GM23338 (cell line): ENCODE data around the gene SUN2. TPM values are rescaled to one million over a fixed set of nuclear protein-coding genes. Genes with fewer than 3 reads are reported as not detected.

Experiments used
- ATAC-seq: fragments of 200-7000 bp; cut with Tn5 transposase; 3 replicates; pipeline ENCODE4 v1.9.1; 2020
- DNase-seq: peaks from one replicate; pipeline ENCODE4 v3.0.0-alpha.2; 2015; ENCODE audit warnings: low spot score
- H2AFZ ChIP-seq: fragments of 200-600 bp; sonication (generic); 2 replicates; pipeline ENCODE4 v1.8.0; 2016; ENCODE audit warnings: antibody characterized with exemption, mild to moderate bottlenecking, moderate library complexity
- H3F3A ChIP-seq: fragments of 200-600 bp; sonication (generic); replicated peaks from 2 replicates; pipeline ENCODE4 v1.8.0; 2017; ENCODE audit warnings: antibody characterized with exemption, mixed run types, low read depth
- H3K27ac ChIP-seq: fragments of 200-600 bp; sonication (generic); 2 replicates; pipeline ENCODE4 v1.6.1; 2016; ENCODE audit warnings: low read depth
- H3K27me3 ChIP-seq: fragments of 200-600 bp; sonication (generic); 2 replicates; pipeline ENCODE4 v1.8.0; 2016; ENCODE audit warnings: mild to moderate bottlenecking, mixed run types, moderate library complexity; ENCODE audit not compliant: insufficient read depth
- H3K36me3 ChIP-seq: fragments of 200-600 bp; sonication (generic); 2 replicates; pipeline ENCODE4 v1.8.0; 2016; ENCODE audit warnings: mild to moderate bottlenecking; ENCODE audit not compliant: insufficient read depth
- H3K4me1 ChIP-seq: fragments of 200-600 bp; sonication (generic); 2 replicates; pipeline ENCODE4 v1.8.0; 2016; ENCODE audit warnings: mild to moderate bottlenecking, moderate library complexity; ENCODE audit not compliant: insufficient read depth
- H3K4me2 ChIP-seq: fragments of 200-600 bp; sonication (generic); 2 replicates; pipeline ENCODE4 v1.7.1; 2017; ENCODE audit warnings: mixed run types
- H3K4me3 ChIP-seq: fragments of 200-600 bp; sonication (generic); 2 replicates; pipeline ENCODE4 v1.6.1; 2016; ENCODE audit warnings: mixed run types
- H3K79me2 ChIP-seq: fragments of 200-600 bp; sonication (generic); replicated peaks from 2 replicates; pipeline ENCODE4 v1.8.0; 2017; ENCODE audit warnings: mild to moderate bottlenecking; ENCODE audit not compliant: insufficient read depth
- H3K9me2 ChIP-seq: fragments of 200-600 bp; sonication (generic); 2 replicates; pipeline ENCODE4 v1.8.0; 2017; ENCODE audit not compliant: insufficient read depth
- H4K20me1 ChIP-seq: fragments of 200-600 bp; sonication (generic); replicated peaks from 2 replicates; pipeline ENCODE4 v1.8.0; 2017; ENCODE audit warnings: mild to moderate bottlenecking; ENCODE audit not compliant: insufficient read depth
- H3K27ac Mint-ChIP-seq: 2 replicates; pipeline ENCODE4 v1.8.0; 2020; ENCODE audit warnings: inconsistent platforms, mild to moderate bottlenecking, moderate library complexity, mixed read lengths
- H3K27me3 Mint-ChIP-seq: 3 replicates; pipeline ENCODE4 v1.8.0; 2022; ENCODE audit warnings: low read depth, mild to moderate bottlenecking, moderate library complexity, mixed read lengths, inconsistent platforms; ENCODE audit not compliant: insufficient read depth, poor library complexity
- H3K36me3 Mint-ChIP-seq: 3 replicates; pipeline ENCODE4 v1.8.0; 2021; ENCODE audit warnings: low read depth, mild to moderate bottlenecking, inconsistent platforms, moderate library complexity, mixed read lengths
- H3K4me1 Mint-ChIP-seq: 3 replicates; pipeline ENCODE4 v1.8.0; 2020; ENCODE audit warnings: mild to moderate bottlenecking, inconsistent platforms, mixed read lengths
- H3K4me3 Mint-ChIP-seq: 3 replicates; pipeline ENCODE4 v1.8.0; 2021; ENCODE audit warnings: moderate library complexity, mild to moderate bottlenecking, inconsistent platforms, mixed read lengths
- H3K9me3 Mint-ChIP-seq: 3 replicates; pipeline ENCODE4 v1.8.0; 2020; ENCODE audit warnings: moderate library complexity, mild to moderate bottlenecking, inconsistent platforms, mixed read lengths
- CREB1 ChIP-seq: fragments of 250-450 bp; sonication (Bioruptor Pico); IDR thresholded peaks from 2 replicates; pipeline ENCODE4 v1.5.0; 2020; ENCODE audit warnings: low read depth, mild to moderate bottlenecking, moderate library complexity
- EZH2phosphoT487 ChIP-seq: fragments of 200-600 bp; sonication (generic); IDR thresholded peaks from one replicate; pipeline ENCODE4 v1.8.1; 2018; ENCODE audit warnings: antibody characterized with exemption; ENCODE audit not compliant: unreplicated experiment
- JUNB ChIP-seq: IDR thresholded peaks from one replicate; pipeline ENCODE4 v1.6.1; 2016; ENCODE audit warnings: antibody characterized with exemption; ENCODE audit not compliant: unreplicated experiment
- NANOG ChIP-seq: IDR thresholded peaks from 2 replicates; pipeline ENCODE4 v1.6.1; 2016; ENCODE audit warnings: antibody characterized with exemption, borderline replicate concordance
- POLR2AphosphoS5 ChIP-seq: IDR thresholded peaks from 2 replicates; pipeline ENCODE4 v1.6.1; 2016; ENCODE audit warnings: antibody characterized with exemption, low read depth
- STAT1 ChIP-seq: IDR thresholded peaks from one replicate; pipeline ENCODE4 v1.6.1; 2016; ENCODE audit warnings: antibody characterized with exemption; ENCODE audit not compliant: unreplicated experiment
- ZNF114 ChIP-seq: fragments of 250-450 bp; sonication (Bioruptor Pico); IDR thresholded peaks from 2 replicates; pipeline ENCODE4 v1.5.0; 2020; ENCODE audit warnings: mild to moderate bottlenecking, moderate library complexity
- polyA plus RNA-seq: library from polyadenylated mRNA; unstranded; fragments of >200 nt; fragmentation: Nextera tagmentation; extraction: Ambion mirVana; gene quantifications from 2 replicates; pipeline ENCODE4 v1.2.1, GENCODE V29; 2016
- total RNA-seq: library from RNA; depleted of rRNA; stranded (reverse); fragments of >200 nt; shearing (Covaris generic); gene quantifications from 2 replicates; pipeline ENCODE4 v1.2.3, GENCODE V29; 2014
- TF ChIP-seq, protein P1 (sequence below): IDR thresholded peaks from 2 replicates; pipeline ENCODE4 v1.6.1; 2016; ENCODE audit warnings: antibody characterized with exemption
- TF ChIP-seq, protein P2 (sequence below): IDR thresholded peaks from one replicate; pipeline ENCODE4 v1.6.1; 2018; ENCODE audit warnings: antibody characterized with exemption; ENCODE audit not compliant: unreplicated experiment
- TF ChIP-seq, protein P3 (sequence below), 2 experiments: fragments of 200-600 bp in 1 of 2; sonication (generic) in 1 of 2; conservative IDR thresholded peaks; 2 replicates each; pipeline versions ENCODE4 v1.5.1 to v1.6.1; 2016 to 2017; ENCODE audit warnings: antibody characterized with exemption in 2 of 2, low read depth in 2 of 2, mild to moderate bottlenecking in 2 of 2, moderate library complexity in 1 of 2

SUN2 gene
- total and polyA plus RNA-seq, 2 experiments from 2014 or later: 7.2 to 17.6 TPM

GRCh38 chr22:38751422-38752346, 4.1 kb downstream of the SUN2 start (continued):
- TF ChIP-seq CREB1 (CRISPR knock-in tag) (no peak), NANOG (no peak), EZH2phosphoT487 (no peak), POLR2AphosphoS5 (no peak), ZNF114 (no peak)
- TF ChIP-seq, protein P1, sequence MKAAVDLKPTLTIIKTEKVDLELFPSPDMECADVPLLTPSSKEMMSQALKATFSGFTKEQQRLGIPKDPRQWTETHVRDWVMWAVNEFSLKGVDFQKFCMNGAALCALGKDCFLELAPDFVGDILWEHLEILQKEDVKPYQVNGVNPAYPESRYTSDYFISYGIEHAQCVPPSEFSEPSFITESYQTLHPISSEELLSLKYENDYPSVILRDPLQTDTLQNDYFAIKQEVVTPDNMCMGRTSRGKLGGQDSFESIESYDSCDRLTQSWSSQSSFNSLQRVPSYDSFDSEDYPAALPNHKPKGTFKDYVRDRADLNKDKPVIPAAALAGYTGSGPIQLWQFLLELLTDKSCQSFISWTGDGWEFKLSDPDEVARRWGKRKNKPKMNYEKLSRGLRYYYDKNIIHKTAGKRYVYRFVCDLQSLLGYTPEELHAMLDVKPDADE: no peak
- TF ChIP-seq, protein P2, sequence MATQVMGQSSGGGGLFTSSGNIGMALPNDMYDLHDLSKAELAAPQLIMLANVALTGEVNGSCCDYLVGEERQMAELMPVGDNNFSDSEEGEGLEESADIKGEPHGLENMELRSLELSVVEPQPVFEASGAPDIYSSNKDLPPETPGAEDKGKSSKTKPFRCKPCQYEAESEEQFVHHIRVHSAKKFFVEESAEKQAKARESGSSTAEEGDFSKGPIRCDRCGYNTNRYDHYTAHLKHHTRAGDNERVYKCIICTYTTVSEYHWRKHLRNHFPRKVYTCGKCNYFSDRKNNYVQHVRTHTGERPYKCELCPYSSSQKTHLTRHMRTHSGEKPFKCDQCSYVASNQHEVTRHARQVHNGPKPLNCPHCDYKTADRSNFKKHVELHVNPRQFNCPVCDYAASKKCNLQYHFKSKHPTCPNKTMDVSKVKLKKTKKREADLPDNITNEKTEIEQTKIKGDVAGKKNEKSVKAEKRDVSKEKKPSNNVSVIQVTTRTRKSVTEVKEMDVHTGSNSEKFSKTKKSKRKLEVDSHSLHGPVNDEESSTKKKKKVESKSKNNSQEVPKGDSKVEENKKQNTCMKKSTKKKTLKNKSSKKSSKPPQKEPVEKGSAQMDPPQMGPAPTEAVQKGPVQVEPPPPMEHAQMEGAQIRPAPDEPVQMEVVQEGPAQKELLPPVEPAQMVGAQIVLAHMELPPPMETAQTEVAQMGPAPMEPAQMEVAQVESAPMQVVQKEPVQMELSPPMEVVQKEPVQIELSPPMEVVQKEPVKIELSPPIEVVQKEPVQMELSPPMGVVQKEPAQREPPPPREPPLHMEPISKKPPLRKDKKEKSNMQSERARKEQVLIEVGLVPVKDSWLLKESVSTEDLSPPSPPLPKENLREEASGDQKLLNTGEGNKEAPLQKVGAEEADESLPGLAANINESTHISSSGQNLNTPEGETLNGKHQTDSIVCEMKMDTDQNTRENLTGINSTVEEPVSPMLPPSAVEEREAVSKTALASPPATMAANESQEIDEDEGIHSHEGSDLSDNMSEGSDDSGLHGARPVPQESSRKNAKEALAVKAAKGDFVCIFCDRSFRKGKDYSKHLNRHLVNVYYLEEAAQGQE: no peak
- TF ChIP-seq, protein P3, sequence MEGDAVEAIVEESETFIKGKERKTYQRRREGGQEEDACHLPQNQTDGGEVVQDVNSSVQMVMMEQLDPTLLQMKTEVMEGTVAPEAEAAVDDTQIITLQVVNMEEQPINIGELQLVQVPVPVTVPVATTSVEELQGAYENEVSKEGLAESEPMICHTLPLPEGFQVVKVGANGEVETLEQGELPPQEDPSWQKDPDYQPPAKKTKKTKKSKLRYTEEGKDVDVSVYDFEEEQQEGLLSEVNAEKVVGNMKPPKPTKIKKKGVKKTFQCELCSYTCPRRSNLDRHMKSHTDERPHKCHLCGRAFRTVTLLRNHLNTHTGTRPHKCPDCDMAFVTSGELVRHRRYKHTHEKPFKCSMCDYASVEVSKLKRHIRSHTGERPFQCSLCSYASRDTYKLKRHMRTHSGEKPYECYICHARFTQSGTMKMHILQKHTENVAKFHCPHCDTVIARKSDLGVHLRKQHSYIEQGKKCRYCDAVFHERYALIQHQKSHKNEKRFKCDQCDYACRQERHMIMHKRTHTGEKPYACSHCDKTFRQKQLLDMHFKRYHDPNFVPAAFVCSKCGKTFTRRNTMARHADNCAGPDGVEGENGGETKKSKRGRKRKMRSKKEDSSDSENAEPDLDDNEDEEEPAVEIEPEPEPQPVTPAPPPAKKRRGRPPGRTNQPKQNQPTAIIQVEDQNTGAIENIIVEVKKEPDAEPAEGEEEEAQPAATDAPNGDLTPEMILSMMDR (conservative IDR thresholded peaks at IDR 0.05; ENCODE audit: low read depth in 2 of 2): no peak

DNA sequence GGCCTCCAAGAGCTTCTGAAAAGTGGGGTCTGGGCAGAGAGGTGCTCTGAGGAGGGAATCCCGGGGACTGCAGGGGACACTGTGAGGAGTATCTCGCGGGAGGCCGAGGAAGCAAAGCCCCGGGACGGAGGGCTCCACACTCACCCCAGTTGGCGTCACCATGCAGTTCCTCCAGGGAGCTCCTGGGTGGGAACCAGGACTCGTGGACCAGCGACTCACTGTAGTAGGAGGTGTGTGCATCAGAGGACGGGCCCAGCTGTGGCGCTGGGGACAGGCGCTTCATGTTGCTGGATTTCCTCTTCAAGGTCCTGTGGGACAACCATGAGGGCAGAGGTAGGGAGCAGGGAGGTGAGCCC, 4.8 kb downstream of the SUN2 start:
- ATAC-seq (no peak), DNase-seq (no peak)
- Histone ChIP-seq H3K27me3 (0 out of 2 replicates have a peak, but pooled peaks cover 3% of the 10 kb centered on the region), H3F3A (no peaks in the 10 kb centered on the region), H3K4me1 (peaks cover 17% of the 10 kb centered on the region; the same call in 1 of the 2 replicates), H3K4me2 (no peak overlapping the region), H3K4me3 (no peak overlapping the region), H3K9me2 (no peaks in the 10 kb centered on the region), H2AFZ (no peak overlapping the region), H3K36me3 (no peaks in the 10 kb centered on the region), H4K20me1 (no peaks in the 10 kb centered on the region), H3K27ac (no peak overlapping the region), H3K79me2 (no peaks in the 10 kb centered on the region)
- Mint-ChIP-seq H3K9me3 (no peaks in the 10 kb centered on the region), H3K4me3 (no peak overlapping the region), H3K4me1 (peaks cover 12% of the 10 kb centered on the region), H3K36me3 (peaks cover 3% of the 10 kb centered on the region; the same call in 2 of the 3 replicates), H3K27me3 (peaks cover 7% of the 10 kb centered on the region), H3K27ac (no peak overlapping the region)
- TF ChIP-seq, protein P2: no peak
- TF ChIP-seq, protein P3 (conservative IDR thresholded peaks at IDR 0.05; ENCODE audit: low read depth in 2 of 2): no peak
- TF ChIP-seq JUNB (no peak), EZH2phosphoT487 (no peak), STAT1 (no peak)
- TF ChIP-seq, protein P1: no peak
